OCI-LY1 (cell line): ENCODE measurements around the gene KCNMB2.

ENCODE experiments used
- H2AFZ ChIP-seq: fragments of 200-600 bp; sonication (generic), shearing (Covaris generic); 2 replicates; pipeline ENCODE4 v1.6.0; 2014; ENCODE audit warnings: antibody characterized with exemption, mild to moderate bottlenecking, low read length
- H3F3A ChIP-seq: fragments of 200-600 bp; sonication (generic), shearing (Covaris generic); 2 replicates; pipeline ENCODE4 v1.6.0; 2014; ENCODE audit warnings: mild to moderate bottlenecking, antibody characterized with exemption, low read length, moderate library complexity; ENCODE audit not compliant: insufficient read depth
- H3K27ac ChIP-seq: fragments of 200-600 bp; sonication (generic); 2 replicates; pipeline ENCODE4 v1.5.1; 2014; ENCODE audit warnings: low read length, mixed run types, mild to moderate bottlenecking, low read depth; ENCODE audit not compliant: poor library complexity, severe bottlenecking
- H3K27me3 ChIP-seq: fragments of 200-600 bp; sonication (generic); 2 replicates; pipeline ENCODE4 v1.6.0; 2014; ENCODE audit warnings: antibody characterized with exemption, mild to moderate bottlenecking, low read length, moderate library complexity; ENCODE audit not compliant: insufficient read depth
- H3K36me3 ChIP-seq: fragments of 200-600 bp; sonication (generic); 2 replicates; pipeline ENCODE4 v1.6.1; 2014; ENCODE audit warnings: mild to moderate bottlenecking, antibody characterized with exemption, low read length, moderate library complexity, mixed read lengths; ENCODE audit not compliant: insufficient read depth
- H3K4me1 ChIP-seq: fragments of 200-600 bp; sonication (generic); 2 replicates; pipeline ENCODE4 v1.5.1; 2014; ENCODE audit warnings: mild to moderate bottlenecking, low read length, moderate library complexity; ENCODE audit not compliant: insufficient read depth, severe bottlenecking
- H3K4me2 ChIP-seq: fragments of 200-600 bp; sonication (generic), shearing (Covaris generic); 2 replicates; pipeline ENCODE4 v1.6.1; 2014; ENCODE audit warnings: low read length
- H3K4me3 ChIP-seq: fragments of 200-600 bp; sonication (generic); 2 replicates; pipeline ENCODE4 v1.5.1; 2014; ENCODE audit warnings: low read length, low read depth, mild to moderate bottlenecking, mixed read lengths; ENCODE audit not compliant: poor library complexity, severe bottlenecking
- H3K79me2 ChIP-seq: fragments of 200-600 bp; shearing (Covaris generic); 2 replicates; pipeline ENCODE4 v1.6.1; 2016; ENCODE audit warnings: mixed run types, low read length, mixed read lengths; ENCODE audit not compliant: insufficient read depth
- H3K9ac ChIP-seq: fragments of 200-600 bp; sonication (generic), shearing (Covaris generic); 2 replicates; pipeline ENCODE4 v1.6.1; 2014; ENCODE audit warnings: mild to moderate bottlenecking, low read length, mixed read lengths
- H3K9me2 ChIP-seq: fragments of 200-600 bp; sonication (generic), shearing (Covaris generic); 2 replicates; pipeline ENCODE4 v1.6.1; 2014; ENCODE audit warnings: low read depth, mild to moderate bottlenecking, low read length, mixed read lengths
- H3K9me3 ChIP-seq: fragments of 200-600 bp; shearing (Covaris generic); 2 replicates; pipeline ENCODE4 v1.6.1; 2014; ENCODE audit warnings: low read length, mixed read lengths
- H4K20me1 ChIP-seq: fragments of 200-600 bp; sonication (generic), shearing (Covaris generic); 2 replicates; pipeline ENCODE4 v1.6.0; 2016; ENCODE audit warnings: mild to moderate bottlenecking, low read length; ENCODE audit not compliant: insufficient read depth
- CTCF ChIP-seq: fragments of 200-600 bp; sonication (generic), shearing (Covaris generic); IDR thresholded peaks from 2 replicates; pipeline ENCODE4 v1.5.1; 2017; ENCODE audit warnings: mild to moderate bottlenecking, antibody characterized with exemption, low read length, moderate library complexity, mixed read lengths
- EZH2 ChIP-seq: fragments of 200-600 bp; sonication (generic), shearing (Covaris generic); IDR thresholded peaks from 2 replicates; pipeline ENCODE4 v1.8.0; 2017; ENCODE audit warnings: borderline replicate concordance, mixed run types, mild to moderate bottlenecking, antibody characterized with exemption, low read length, moderate library complexity, mixed read lengths

KCNMB2 gene

DNA sequence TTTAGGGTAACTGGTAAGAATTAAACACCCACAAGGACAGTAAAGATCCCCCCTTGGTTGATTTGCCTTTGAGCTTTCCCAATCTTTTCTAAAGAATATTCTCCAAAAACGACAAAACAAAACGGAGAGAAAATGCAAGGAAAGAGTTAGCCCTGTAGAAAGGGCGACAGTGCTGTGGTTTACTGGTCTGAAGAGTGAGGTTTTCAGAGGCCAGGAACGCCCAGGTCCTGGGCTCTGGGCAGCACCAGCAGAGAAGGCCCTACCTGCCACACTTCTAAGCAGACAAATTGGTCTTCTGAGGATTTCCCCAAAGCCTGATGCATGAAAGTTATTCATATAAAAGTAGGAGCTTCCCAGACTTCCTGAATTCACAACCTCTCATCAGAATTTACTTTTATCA, 119.3 kb downstream of the KCNMB2 start:
- Histone ChIP-seq H3K79me2 (no peaks in the 10 kb centered on the region), H2AFZ (no peak overlapping the region), H3K9me2 (no peaks in the 10 kb centered on the region), H3K36me3 (no peaks in the 10 kb centered on the region), H3K9ac (no peak overlapping the region), H3F3A (no peaks in the 10 kb centered on the region), H3K9me3 (no peaks in the 10 kb centered on the region), H4K20me1 (no peaks in the 10 kb centered on the region), H3K27ac (no peak overlapping the region), H3K4me2 (no peak overlapping the region), H3K4me1 (no peaks in the 10 kb centered on the region), H3K4me3 (no peak overlapping the region), H3K27me3 (no peaks in the 10 kb centered on the region)
- no peak for TF ChIP-seq EZH2
- no peak for TF ChIP-seq CTCF

GRCh38 chr3:178658694-178659325, 122.6 kb downstream of the KCNMB2 start:
- Histone ChIP-seq H3K9me3 (no peaks in the 10 kb centered on the region), H3K27ac (no peak overlapping the region), H4K20me1 (no peaks in the 10 kb centered on the region), H3K79me2 (no peaks in the 10 kb centered on the region), H2AFZ (no peak overlapping the region), H3K27me3 (no peaks in the 10 kb centered on the region), H3K4me1 (no peaks in the 10 kb centered on the region), H3K36me3 (no peaks in the 10 kb centered on the region), H3K9me2 (no peaks in the 10 kb centered on the region), H3F3A (no peaks in the 10 kb centered on the region), H3K4me2 (no peak overlapping the region), H3K9ac (no peak overlapping the region), H3K4me3 (no peak overlapping the region)
- TF ChIP-seq CTCF: no peak
- no peak for TF ChIP-seq EZH2

GRCh38 chr3:178663201-178663934, 127.1 kb downstream of the KCNMB2 start:
- H3K9me2 ChIP-seq: no peaks in the 10 kb centered on the region
- H3K9me3 ChIP-seq: no peaks in the 10 kb centered on the region
- H3K27ac ChIP-seq: no peak overlapping the region
- H3K79me2 ChIP-seq: no peaks in the 10 kb centered on the region
- no peak overlapping the region for H3K9ac ChIP-seq
- H3K4me2 ChIP-seq: no peak overlapping the region
- no peaks in the 10 kb centered on the region for H3F3A ChIP-seq
- H3K36me3 ChIP-seq: no peaks in the 10 kb centered on the region
- no peaks in the 10 kb centered on the region for H3K27me3 ChIP-seq
- no peaks in the 10 kb centered on the region for H4K20me1 ChIP-seq
- no peak overlapping the region for H3K4me3 ChIP-seq
- no peak overlapping the region for H2AFZ ChIP-seq
- TF ChIP-seq EZH2 (no peak), CTCF (no peak)
- no peaks in the 10 kb centered on the region for H3K4me1 ChIP-seq
